ENCODE results near the gene HTR3C.
"Not testable (repeated sequence)": the region's sequence is repeated elsewhere in the genome, so short reads cannot be mapped to it uniquely, and the experiment has no call there.

The HTR3C gene

GRCh38 chr3:184031187-184031792 is 21.6 kb upstream of the HTR3C start, which contains the start of gene HTR3D:
Gene HTR3D, plus strand, starts transcription at chr3:184031742. Its CDS starts 0 bp downstream, at chr3:184031742.
- no peak for DNase-seq

DNA sequence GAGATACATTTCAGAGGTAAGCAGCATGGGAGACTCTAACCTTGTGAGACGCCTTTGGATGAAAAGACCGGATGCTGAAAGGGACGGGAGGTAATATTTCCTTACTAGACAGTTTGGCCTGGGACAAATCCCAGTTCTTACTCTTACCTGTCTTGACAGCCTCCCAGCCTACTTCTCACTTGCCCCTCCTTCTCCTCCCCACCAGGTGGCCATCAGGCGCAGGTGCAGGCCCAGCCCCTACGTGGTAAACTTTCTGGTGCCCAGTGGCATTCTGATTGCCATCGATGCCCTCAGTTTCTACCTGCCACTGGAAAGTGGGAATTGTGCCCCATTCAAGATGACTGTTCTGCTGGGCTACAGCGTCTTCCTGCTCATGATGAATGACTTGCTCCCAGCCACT is 15.0 kb upstream of the HTR3C start:
- DNase-seq, result no peak

GRCh38 chr3:184038307-184038706 is 14.5 kb upstream of the HTR3C start:
- DNase-seq, result not testable (repeated sequence)

DNA sequence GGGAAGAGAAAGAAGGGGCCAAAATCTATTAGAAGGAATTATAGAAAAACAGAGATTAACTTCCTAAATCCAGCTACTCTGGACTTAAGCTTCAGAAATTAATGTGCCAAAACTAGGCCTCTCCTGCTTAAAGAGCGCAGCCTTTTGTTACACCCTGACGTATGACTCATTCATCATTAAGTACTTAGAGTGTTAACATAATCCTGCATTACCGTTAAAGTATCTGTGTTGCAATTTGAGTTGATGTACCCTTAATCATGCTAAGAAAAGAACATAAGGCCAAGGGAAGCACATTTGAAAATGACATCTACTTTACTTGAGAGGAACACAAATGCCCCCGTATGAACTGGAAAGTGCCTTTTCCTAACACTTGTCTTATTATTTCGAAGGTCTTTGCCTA is 13.4 kb upstream of the HTR3C start:
- no peak for DNase-seq

DNA sequence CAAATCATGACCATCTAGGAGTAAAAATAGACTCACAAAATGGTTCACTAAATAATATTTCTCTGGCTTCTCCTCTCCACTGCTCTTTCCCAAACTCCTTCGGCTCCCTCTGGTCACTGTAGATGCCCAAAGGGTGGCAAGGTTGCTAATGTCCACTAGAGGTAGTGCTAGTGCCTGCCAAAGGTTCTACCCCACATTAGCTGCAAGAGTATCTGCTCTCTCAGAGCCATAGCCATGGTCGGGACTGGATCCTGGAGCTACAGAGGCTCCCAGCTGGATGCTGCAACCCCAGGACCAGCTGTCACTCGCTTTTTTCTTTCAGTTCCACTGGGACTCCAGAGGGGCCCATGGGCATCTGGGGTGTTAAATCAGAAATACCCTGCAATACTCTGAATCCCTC is 12.8 kb upstream of the HTR3C start:
- DNase-seq, result peak; percentile 44

- DNase-seq, result peak; percentile 89
These were observed 10.2 kb upstream of the HTR3C start for GRCh38 chr3:184042617-184043016.

DNA sequence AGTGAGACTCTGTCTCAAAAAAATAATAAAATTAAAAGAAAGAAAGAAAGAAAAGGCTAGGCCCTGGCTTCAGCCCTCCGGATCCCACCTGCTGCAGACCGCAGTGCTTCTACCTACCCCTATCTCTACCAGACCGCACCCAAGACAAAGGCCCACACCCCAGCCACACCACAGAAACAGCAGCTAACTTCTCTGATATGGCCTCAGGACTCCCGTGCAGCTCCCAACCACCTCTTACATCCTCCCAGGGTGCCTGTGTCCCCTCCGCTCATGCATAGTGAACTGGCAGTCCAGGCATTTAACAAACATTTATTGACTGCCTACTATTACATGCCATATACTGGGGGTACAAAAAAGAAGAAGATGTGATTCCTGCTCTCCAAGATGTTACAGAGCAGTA is 6.9 kb upstream of the HTR3C start:
- DNase-seq, result no peak

- DNase-seq, result peak; percentile 63
These were observed 2.5 kb upstream of the HTR3C start for GRCh38 chr3:184050217-184050847.

DNA sequence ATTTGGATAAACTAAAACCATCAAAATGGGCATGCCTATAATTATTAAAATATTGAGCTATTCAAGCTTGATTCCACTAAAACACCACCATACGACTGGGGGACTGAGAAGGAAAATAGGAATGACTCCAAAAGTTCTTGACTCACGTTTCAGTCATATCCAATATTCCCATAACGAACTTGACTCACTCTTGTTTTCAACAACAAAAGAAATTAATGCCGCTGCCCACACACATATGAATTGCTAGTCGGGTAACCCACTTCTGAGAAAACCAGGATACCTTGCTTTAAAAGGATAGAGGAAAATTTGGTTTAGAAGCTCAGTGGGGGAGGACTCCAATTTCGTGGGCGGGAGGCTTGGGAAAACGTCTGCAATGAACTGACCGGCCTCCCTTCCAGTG is 5.2 kb downstream of the HTR3C start:
- no peak for DNase-seq

DNA sequence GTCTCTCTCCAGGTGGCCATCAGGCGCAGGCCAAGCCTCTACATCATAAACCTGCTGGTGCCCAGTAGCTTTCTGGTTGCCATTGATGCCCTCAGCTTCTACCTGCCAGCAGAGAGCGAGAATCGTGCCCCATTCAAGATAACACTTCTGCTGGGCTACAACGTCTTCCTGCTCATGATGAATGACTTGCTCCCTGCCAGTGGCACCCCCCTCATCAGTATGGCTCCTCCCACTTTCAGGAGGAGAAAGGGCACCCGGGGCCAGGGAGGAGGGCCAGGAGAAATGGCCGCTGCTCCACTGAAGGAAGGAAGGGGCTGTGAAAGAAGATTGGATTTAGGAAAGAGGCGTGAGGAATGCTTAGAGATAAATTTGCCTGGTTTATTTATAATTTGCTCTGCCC is 6.6 kb downstream of the HTR3C start:
- DNase-seq, result no peak

DNA sequence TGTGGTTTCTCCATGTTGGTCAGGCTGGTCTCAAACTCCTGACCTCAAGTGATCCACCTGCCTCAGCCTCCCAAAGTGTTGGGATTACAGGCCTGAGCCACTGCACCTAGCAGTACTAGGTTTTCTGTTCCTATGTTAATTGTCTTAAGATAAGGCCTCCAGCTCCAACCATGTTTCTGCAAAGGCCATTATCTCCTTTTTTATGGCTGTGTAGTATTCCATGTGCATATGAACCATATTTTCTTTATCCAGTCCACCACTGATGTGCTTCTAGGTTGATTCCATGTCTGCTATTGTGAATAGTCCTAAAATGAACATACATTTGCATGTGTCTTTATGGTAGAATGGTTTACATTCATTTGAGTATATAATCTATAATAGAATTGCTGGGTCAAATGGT is 9.8 kb downstream of the HTR3C start:
- no peak for DNase-seq

GRCh38 chr3:184066211-184066610 is 13.4 kb downstream of the HTR3C start:
- no peak for DNase-seq

GRCh38 chr3:184067573-184068055 is 14.8 kb downstream of the HTR3C start:
- no peak for DNase-seq

- no peak for DNase-seq
These were observed 15.5 kb downstream of the HTR3C start for GRCh38 chr3:184068344-184068743.

- DNase-seq, result not testable (repeated sequence)
These were observed 18.3 kb downstream of the HTR3C start for GRCh38 chr3:184071142-184071541.

DNA sequence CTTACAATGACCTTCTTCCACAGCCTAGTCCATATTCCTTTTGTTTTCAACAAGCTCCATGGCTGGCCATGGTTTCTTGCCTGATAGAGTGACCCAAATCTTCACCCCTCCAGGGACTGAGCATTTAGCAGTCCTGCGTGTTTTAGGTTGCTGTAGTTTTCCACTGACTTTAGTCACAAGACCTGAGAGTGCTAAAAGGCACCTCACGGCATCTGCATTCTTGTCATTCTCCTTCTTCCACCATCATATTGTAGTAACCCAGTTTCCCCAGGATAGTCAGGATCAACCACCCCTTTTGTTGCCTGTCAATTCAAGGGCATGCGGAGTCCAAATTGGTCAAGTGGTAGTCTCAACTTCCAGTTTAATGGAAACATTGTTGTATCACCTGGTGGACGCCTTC is 20.8 kb downstream of the HTR3C start:
- DNase-seq, result no peak

- DNase-seq, result no peak
These were observed 23.1 kb downstream of the HTR3C start for GRCh38 chr3:184075901-184076300.

GRCh38 chr3:184077881-184078280 is 25.0 kb downstream of the HTR3C start:
- DNase-seq, result no peak

DNA sequence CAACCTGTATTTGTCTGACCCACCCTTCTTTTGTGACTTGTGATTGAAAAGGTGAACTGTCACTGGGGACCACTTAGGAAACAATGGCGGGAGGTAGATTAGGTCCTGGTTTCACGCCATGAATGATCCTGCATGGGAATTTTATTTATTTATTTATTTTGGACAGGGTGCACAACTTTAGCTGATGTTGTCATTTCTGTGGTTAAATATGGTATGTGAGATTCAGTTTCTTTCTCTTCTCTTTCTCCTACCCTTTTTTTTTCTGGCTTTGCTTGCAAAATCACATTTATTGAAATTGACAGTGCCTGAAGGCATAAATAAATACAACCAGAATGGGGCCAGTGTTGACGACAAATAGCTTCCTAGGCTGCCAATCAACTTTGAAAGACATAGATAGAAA is 26.0 kb downstream of the HTR3C start:
- no peak for DNase-seq

DNA sequence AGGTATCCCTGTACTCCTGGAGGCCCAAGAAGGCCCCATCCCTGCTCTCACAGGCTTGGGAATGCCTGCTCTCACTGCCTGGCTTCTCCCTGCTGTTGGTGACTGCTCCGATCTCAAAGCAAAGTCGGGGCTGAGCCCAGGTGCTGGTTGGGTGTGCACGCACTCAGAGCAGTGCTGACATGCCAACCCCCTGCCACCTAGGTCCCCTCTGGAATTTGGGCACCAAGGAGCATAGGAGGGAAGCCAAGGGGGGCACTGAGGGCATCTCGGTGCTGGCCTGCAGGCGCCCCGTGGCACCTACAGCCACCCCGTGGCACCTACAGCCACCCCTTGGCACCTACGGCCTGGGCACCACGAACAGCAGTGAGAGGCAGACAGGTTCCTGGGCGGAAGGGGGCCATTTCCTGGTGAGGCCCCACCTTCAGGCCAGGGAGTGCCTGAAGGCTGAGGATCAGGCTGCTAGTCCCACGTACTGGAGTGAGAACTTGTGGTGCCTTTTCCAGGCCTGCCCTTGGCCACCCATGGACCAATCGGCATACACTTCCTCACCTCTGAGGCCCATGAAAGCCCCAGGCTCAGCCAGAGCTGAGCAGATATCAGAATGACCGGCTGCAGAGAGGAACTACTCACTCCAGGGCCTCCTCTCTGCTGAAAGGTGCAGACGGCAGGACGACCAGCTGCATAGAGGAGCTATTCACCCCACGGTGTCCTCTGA is 28.4 kb downstream of the HTR3C start:
- DNase-seq, result no peak

DNA sequence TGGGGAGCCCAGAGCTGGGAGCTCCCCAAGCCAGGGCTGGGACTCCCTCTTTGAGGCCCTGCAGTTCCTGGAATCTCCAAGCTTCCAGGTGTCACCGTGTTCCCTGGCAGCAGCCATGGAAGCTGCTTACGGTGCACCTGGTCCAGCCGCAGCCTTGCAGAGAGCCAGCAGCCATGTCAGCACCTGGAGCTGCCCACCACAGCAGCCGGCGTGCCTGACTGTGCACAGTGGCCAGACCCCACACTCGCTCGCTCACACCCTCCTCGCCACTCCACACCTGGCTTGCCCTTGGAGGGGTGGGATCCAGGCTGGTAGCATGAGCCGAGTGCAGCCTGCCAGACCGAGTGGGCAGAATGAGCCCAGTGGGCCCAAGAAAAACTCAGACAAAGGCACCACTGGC is 29.2 kb downstream of the HTR3C start:
- no peak for DNase-seq

DNA sequence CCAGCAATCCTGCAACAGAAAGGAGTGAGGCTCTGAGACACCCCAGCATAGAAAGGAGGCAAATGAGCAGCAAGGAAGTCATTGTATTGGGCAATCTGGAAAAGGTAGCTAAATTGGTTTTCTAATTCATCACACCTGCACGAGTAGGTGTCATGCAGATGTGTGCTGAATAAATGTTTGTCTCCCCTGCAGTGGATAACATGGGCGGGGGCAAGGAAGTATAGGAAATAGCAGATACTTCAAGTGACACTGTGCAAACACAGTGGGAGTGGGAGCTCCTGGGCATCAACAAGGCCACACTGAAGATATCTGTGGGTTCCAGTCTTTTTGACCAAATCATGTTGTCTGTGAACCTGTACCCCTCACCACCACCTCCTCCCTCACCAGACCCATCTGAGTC is 29.6 kb downstream of the HTR3C start:
- no peak for DNase-seq

DNA sequence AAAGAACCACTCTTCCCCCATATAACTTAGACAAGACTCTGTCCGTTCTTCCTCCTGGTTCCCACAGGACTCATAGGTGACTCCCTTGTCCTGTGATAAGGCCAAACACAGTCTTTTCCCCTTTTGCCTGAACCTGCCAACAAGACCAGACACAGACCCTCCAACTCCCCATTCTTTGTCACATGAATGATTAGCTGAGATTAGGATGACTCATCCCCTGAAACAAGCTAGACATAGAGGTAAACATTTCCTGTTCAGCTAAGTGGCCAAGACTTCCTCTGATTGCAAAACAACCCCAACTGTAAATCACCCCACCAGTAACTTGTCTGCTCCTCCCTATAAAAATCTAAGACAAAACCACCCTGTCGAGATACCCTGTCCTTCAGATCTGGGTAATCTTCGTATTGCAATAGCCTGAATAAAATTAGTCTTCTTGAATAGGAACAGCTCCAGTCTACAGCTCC is 32.6 kb downstream of the HTR3C start:
- no peak for DNase-seq

GRCh38 chr3:184092199-184092598 is 39.4 kb downstream of the HTR3C start:
- no peak for DNase-seq

Data from COR-L47 (cell line).